NB4 (cell line): ENCODE measurements around the gene DLX3.

ENCODE experiments used
- CTCF ChIP-seq: IDR thresholded peaks from one replicate; pipeline ENCODE4 v1.5.1; 2012; ENCODE audit warnings: low read depth, low read length
- MAX ChIP-seq: IDR thresholded peaks from 2 replicates; pipeline ENCODE4 v1.6.1; 2011; ENCODE audit warnings: low read depth, low read length
- MYC ChIP-seq: IDR thresholded peaks from 2 replicates; pipeline ENCODE4 v1.6.1; 2011; ENCODE audit warnings: low read depth, low read length
- POLR2A ChIP-seq: IDR thresholded peaks from 2 replicates; pipeline ENCODE4 v1.6.1; 2011; ENCODE audit warnings: mild to moderate bottlenecking; ENCODE audit not compliant: insufficient read length; ENCODE audit errors: extremely low read depth

GRCh38 chr17:50026837-50027171, 31.8 kb upstream of the DLX3 start:
- TF ChIP-seq CTCF, result peak; percentile 86
- TF ChIP-seq POLR2A, result no peak
- no peak for TF ChIP-seq MAX
- no peak for TF ChIP-seq MYC
